ENCODE measurements around the gene MAGI2. TPM values are rescaled to one million over a fixed set of nuclear protein-coding genes. Genes with fewer than 3 reads are reported as not detected.

The MAGI2 gene
- total RNA-seq, 1 experiment from 2014 or later = 14.3 TPM

GRCh38 chr7:79465551-79465950, 12.1 kb upstream of the MAGI2 start:
- Histone ChIP-seq H3K18ac (ENCODE audit: insufficient read length, low read depth, low read length) (no peak overlapping the region), H4K8ac (replicated peaks; ENCODE audit: insufficient read length, low read depth, low read length) (no peak overlapping the region), H3K14ac (ENCODE audit: insufficient read depth, low read length) (no peak overlapping the region), H3K79me1 (ENCODE audit: insufficient read depth, low read depth, low read length, poor library complexity, severe bottlenecking) (no peaks in the 10 kb centered on the region), H3K23ac (ENCODE audit: insufficient read length, low read depth, low read length) (no peak overlapping the region), H2AFZ (ENCODE audit: low read length) (no peak overlapping the region), H3K23me2 (ENCODE audit: insufficient read length, low read depth, low read length, poor library complexity, severe bottlenecking) (no peaks in the 10 kb centered on the region), H4K20me1 (ENCODE audit: control insufficient read depth, insufficient read depth, insufficient read length) (no peaks in the 10 kb centered on the region), H3K9me3 (ENCODE audit: control insufficient read depth, low read depth, low read length) (no peaks in the 10 kb centered on the region), H3K4ac (ENCODE audit: low read depth, low read length) (no peak overlapping the region), H2BK120ac (ENCODE audit: low read depth, low read length, poor library complexity, severe bottlenecking) (no peak overlapping the region), H3K27ac (ENCODE audit: insufficient read length, low read depth, low read length) (no peak overlapping the region), H2BK20ac (ENCODE audit: low read depth, low read length, poor library complexity, severe bottlenecking) (no peak overlapping the region), H2BK15ac (ENCODE audit: low read depth, low read length) (no peak overlapping the region), H2BK12ac (ENCODE audit: insufficient read length, low read depth, low read length) (no peak overlapping the region), H3K9ac (ENCODE audit: extremely low read depth, insufficient read length, low read length) (no peak overlapping the region), H3K56ac (ENCODE audit: insufficient read length, low read depth, low read length) (no peak overlapping the region), H3K4me2 (ENCODE audit: insufficient read depth, insufficient read length, low read length) (no peak overlapping the region), H4K91ac (ENCODE audit: insufficient read length, low read depth, low read length) (no peak overlapping the region), H4K5ac (ENCODE audit: insufficient read length, low read depth, low read length) (no peak overlapping the region), H3T11ph (ENCODE audit: low read length) (no peak overlapping the region), H2BK5ac (ENCODE audit: insufficient read length, low read length) (no peak overlapping the region), H2AK5ac (ENCODE audit: insufficient read length, low read length) (no peak overlapping the region), H3K79me2 (ENCODE audit: insufficient read depth, low read length) (no peaks in the 10 kb centered on the region), H3K4me1 (ENCODE audit: insufficient read depth, low read length) (no peaks in the 10 kb centered on the region), H3K27me3 (ENCODE audit: insufficient read depth, low read length) (no peaks in the 10 kb centered on the region)
- Mint-ChIP-seq H3K27ac (no peak overlapping the region; a peak in 1 of 7 replicates), H3K27me3 (ENCODE audit: low read depth) (no peaks in the 10 kb centered on the region), H3K9me3 (no peaks in the 10 kb centered on the region), H3K4me1 (no peaks in the 10 kb centered on the region), H3K4me3 (no peak overlapping the region), H3K36me3 (ENCODE audit: insufficient read depth in 1 of 3, low read depth in 3 of 3) (no peaks in the 10 kb centered on the region)
- TF ChIP-seq, protein P1, sequence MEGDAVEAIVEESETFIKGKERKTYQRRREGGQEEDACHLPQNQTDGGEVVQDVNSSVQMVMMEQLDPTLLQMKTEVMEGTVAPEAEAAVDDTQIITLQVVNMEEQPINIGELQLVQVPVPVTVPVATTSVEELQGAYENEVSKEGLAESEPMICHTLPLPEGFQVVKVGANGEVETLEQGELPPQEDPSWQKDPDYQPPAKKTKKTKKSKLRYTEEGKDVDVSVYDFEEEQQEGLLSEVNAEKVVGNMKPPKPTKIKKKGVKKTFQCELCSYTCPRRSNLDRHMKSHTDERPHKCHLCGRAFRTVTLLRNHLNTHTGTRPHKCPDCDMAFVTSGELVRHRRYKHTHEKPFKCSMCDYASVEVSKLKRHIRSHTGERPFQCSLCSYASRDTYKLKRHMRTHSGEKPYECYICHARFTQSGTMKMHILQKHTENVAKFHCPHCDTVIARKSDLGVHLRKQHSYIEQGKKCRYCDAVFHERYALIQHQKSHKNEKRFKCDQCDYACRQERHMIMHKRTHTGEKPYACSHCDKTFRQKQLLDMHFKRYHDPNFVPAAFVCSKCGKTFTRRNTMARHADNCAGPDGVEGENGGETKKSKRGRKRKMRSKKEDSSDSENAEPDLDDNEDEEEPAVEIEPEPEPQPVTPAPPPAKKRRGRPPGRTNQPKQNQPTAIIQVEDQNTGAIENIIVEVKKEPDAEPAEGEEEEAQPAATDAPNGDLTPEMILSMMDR (conservative IDR thresholded peaks at IDR 0.05) = no peak
- WGBS (ENCODE audit: extremely low coverage, insufficient read length, low lambda C conversion rate) = no CpG with 5 or more reads among the region's 1 CpG
- no peak for DNase-seq
